Tibial nerve (tissue), 4 donors: ENCODE results near the gene EFCAB11.

Experiments used
- EP300 ChIP-seq, 2 donors: sonication (generic); formaldehyde crosslinking; IDR thresholded peaks; one replicate each; pipeline ENCODE4 v1.6.1; 2017; ENCODE audit warnings: antibody characterized with exemption in 2 of 2, mild to moderate bottlenecking in 1 of 2
- POLR2A ChIP-seq, 2 donors: fragments of 450-650 bp; IDR thresholded peaks; one replicate each; pipeline ENCODE4 v1.6.1; 2017; ENCODE audit warnings: antibody characterized with exemption in 2 of 2, mild to moderate bottlenecking in 2 of 2, moderate library complexity in 2 of 2
- TF ChIP-seq, protein P1 (sequence below), 5 experiments: fragments of 200-600 bp in 3 of 5; fragments of 450-650 bp in 2 of 5; sonication (generic) in 3 of 5; IDR thresholded peaks; one replicate each; pipeline ENCODE4 v1.5.1; 2016 to 2019; ENCODE audit warnings: antibody characterized with exemption in 5 of 5, mild to moderate bottlenecking in 3 of 5, moderate library complexity in 2 of 5

DNA sequence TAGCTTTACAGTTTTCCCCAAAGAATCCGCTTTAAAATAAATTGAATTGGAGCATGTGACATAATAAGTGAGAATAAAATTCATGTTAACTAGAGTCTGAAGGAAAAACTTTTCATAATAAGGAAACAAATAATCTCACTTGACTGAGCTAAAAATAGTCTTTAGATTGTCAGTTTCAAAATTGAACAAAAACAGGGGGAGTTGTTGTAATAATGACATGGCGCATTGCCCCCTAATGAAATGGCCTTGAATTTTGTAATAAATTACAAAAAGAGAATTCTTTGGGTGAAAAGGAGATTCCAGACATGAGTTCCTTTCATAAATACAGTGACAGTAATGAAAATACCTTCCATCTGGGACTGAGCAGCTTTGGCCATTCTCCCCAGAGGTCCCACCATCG, 178.6 kb downstream of the EFCAB11 start:
- TF ChIP-seq, protein P1, sequence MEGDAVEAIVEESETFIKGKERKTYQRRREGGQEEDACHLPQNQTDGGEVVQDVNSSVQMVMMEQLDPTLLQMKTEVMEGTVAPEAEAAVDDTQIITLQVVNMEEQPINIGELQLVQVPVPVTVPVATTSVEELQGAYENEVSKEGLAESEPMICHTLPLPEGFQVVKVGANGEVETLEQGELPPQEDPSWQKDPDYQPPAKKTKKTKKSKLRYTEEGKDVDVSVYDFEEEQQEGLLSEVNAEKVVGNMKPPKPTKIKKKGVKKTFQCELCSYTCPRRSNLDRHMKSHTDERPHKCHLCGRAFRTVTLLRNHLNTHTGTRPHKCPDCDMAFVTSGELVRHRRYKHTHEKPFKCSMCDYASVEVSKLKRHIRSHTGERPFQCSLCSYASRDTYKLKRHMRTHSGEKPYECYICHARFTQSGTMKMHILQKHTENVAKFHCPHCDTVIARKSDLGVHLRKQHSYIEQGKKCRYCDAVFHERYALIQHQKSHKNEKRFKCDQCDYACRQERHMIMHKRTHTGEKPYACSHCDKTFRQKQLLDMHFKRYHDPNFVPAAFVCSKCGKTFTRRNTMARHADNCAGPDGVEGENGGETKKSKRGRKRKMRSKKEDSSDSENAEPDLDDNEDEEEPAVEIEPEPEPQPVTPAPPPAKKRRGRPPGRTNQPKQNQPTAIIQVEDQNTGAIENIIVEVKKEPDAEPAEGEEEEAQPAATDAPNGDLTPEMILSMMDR (IDR thresholded peaks at IDR 0.05), result no peak
- no peak for TF ChIP-seq POLR2A (IDR thresholded peaks at IDR 0.05)
- no peak for TF ChIP-seq EP300 (IDR thresholded peaks at IDR 0.05)
